Stimulated activated CD8-positive, alpha-beta memory T cell treated with anti-CD3 and anti-CD28 coated beads, Interleukin-4, amount 100 ng/mL, for 24 hours (primary cell): ENCODE data around the gene RNF217.
"Not testable (repeated sequence)": the region's sequence is repeated elsewhere in the genome, so short reads cannot be mapped to it uniquely, and the experiment has no call there.

Experiments
- DNase-seq: peaks from one replicate; pipeline ENCODE4 v3.0.0-alpha.2; 2020; ENCODE audit warnings: low read depth

Gene RNF217

GRCh38 chr6:125015152-125015551 lies 52.9 kb downstream of the RNF217 start:
- DNase-seq, result no peak

- no peak for DNase-seq
Measured at GRCh38 chr6:125018136-125018535, 55.9 kb downstream of the RNF217 start.

GRCh38 chr6:125019281-125019680 lies 57.0 kb downstream of the RNF217 start:
- DNase-seq, result no peak

- no peak for DNase-seq
Measured at GRCh38 chr6:125019918-125020317, 57.7 kb downstream of the RNF217 start.

- DNase-seq, result no peak
Measured at GRCh38 chr6:125020385-125020784, 58.1 kb downstream of the RNF217 start.

- no peak for DNase-seq
Measured at GRCh38 chr6:125022391-125022989, 60.3 kb downstream of the RNF217 start.

GRCh38 chr6:125025164-125025854 lies 63.1 kb downstream of the RNF217 start:
- DNase-seq, result no peak

GRCh38 chr6:125027287-125027686 lies 65.0 kb downstream of the RNF217 start:
- no peak for DNase-seq

- DNase-seq, result no peak
Measured at GRCh38 chr6:125030969-125031368, 68.7 kb downstream of the RNF217 start.

GRCh38 chr6:125031385-125031784 lies 69.1 kb downstream of the RNF217 start:
- no peak for DNase-seq

- not testable (repeated sequence) for DNase-seq
Measured at GRCh38 chr6:125034929-125035328, 72.7 kb downstream of the RNF217 start.

GRCh38 chr6:125036486-125036885 lies 74.2 kb downstream of the RNF217 start:
- DNase-seq, result not testable (repeated sequence)

- DNase-seq, result no peak
Measured at GRCh38 chr6:125037827-125038226, 75.6 kb downstream of the RNF217 start.

GRCh38 chr6:125038925-125039324 lies 76.7 kb downstream of the RNF217 start:
- DNase-seq, result no peak

- no peak for DNase-seq
Measured at GRCh38 chr6:125041740-125042459, 79.7 kb downstream of the RNF217 start.

GRCh38 chr6:125044066-125044465 lies 81.8 kb downstream of the RNF217 start:
- DNase-seq, result no peak

- no peak for DNase-seq
Measured at GRCh38 chr6:125044667-125045066, 82.4 kb downstream of the RNF217 start.

GRCh38 chr6:125046107-125046925 lies 84.1 kb downstream of the RNF217 start:
- DNase-seq, result no peak

- no peak for DNase-seq
Measured at GRCh38 chr6:125048274-125048673, 86.0 kb downstream of the RNF217 start.

GRCh38 chr6:125050663-125051318 lies 88.6 kb downstream of the RNF217 start:
- DNase-seq, result no peak

GRCh38 chr6:125053809-125054208 lies 91.6 kb downstream of the RNF217 start:
- no peak for DNase-seq

- DNase-seq, result no peak
Measured at GRCh38 chr6:125054331-125054730, 92.1 kb downstream of the RNF217 start.
